ENCODE results near the gene LRRC46.

LRRC46 gene

GRCh38 chr17:47810200-47810821, 21.2 kb upstream of the LRRC46 start:
- DNase-seq = no peak

- no peak for DNase-seq
Observed at GRCh38 chr17:47810901-47811635, 20.4 kb upstream of the LRRC46 start.

GRCh38 chr17:47811709-47812108, 19.8 kb upstream of the LRRC46 start:
- no peak for DNase-seq

GRCh38 chr17:47812146-47812920, 19.1 kb upstream of the LRRC46 start:
- DNase-seq = no peak

- no peak for DNase-seq
Observed at GRCh38 chr17:47813077-47813476, 18.4 kb upstream of the LRRC46 start.

- DNase-seq = no peak
Observed at GRCh38 chr17:47813512-47814031, 17.9 kb upstream of the LRRC46 start.

- DNase-seq = no peak
Observed at GRCh38 chr17:47815106-47815918, 16.2 kb upstream of the LRRC46 start.

- DNase-seq = no peak
Observed at GRCh38 chr17:47816111-47816735, 15.2 kb upstream of the LRRC46 start.

GRCh38 chr17:47816947-47817346, 14.5 kb upstream of the LRRC46 start:
- DNase-seq = no peak

GRCh38 chr17:47818002-47818695, 13.3 kb upstream of the LRRC46 start:
- DNase-seq = no peak

- DNase-seq = no peak
Observed at GRCh38 chr17:47819475-47819874, 12.0 kb upstream of the LRRC46 start.

- no peak for DNase-seq
Observed at GRCh38 chr17:47820033-47820789, 11.3 kb upstream of the LRRC46 start.

- no peak for DNase-seq
Observed at GRCh38 chr17:47821031-47821423, 10.4 kb upstream of the LRRC46 start.

- DNase-seq = peak; percentile 69
Observed at GRCh38 chr17:47821424-47822391, 9.8 kb upstream of the LRRC46 start, which contains the start of gene OSBPL7. OSBPL7 (minus strand) TSS chr17:47821794; CDS start chr17:47820278, 1,516 bp downstream.

GRCh38 chr17:47822785-47823184, 8.7 kb upstream of the LRRC46 start:
- no peak for DNase-seq

- DNase-seq = no peak
Observed at GRCh38 chr17:47823519-47823918, 8.0 kb upstream of the LRRC46 start.

- DNase-seq = peak; percentile 37
Observed at GRCh38 chr17:47829870-47830269, 1.6 kb upstream of the LRRC46 start.

GRCh38 chr17:47830396-47831002, 971 bp upstream of the LRRC46 start:
- DNase-seq = no peak

GRCh38 chr17:47831934-47832327, 461 bp downstream of the LRRC46 start:
- DNase-seq = no peak

Data from T-helper 9 cell (primary cell).